Measurements from ENCODE around the gene CYTH3.

The CYTH3 gene

GRCh38 chr7:6258440-6259182 is 13.8 kb downstream of the CYTH3 start:
- H3K27ac ChIP-seq (ENCODE audit: low read depth, low read length), result no peak overlapping the region
- H3F3A ChIP-seq (ENCODE audit: insufficient read depth), result no peaks in the 10 kb centered on the region
- H3K36me3 ChIP-seq (ENCODE audit: low read length), result no peaks in the 10 kb centered on the region

GRCh38 chr7:6257675-6258074 is 14.7 kb downstream of the CYTH3 start:
- Histone ChIP-seq H3F3A (ENCODE audit: insufficient read depth) (no peaks in the 10 kb centered on the region), H3K9me2 (replicated peaks; ENCODE audit: insufficient read depth, low read length) (no peaks in the 10 kb centered on the region), H3K36me3 (ENCODE audit: low read length) (no peaks in the 10 kb centered on the region), H2AFZ (ENCODE audit: low read depth, low read length, severe bottlenecking) (no peak overlapping the region), H4K20me1 (ENCODE audit: low read depth, low read length) (no peaks in the 10 kb centered on the region), H3K27me3 (ENCODE audit: low read length) (no peaks in the 10 kb centered on the region), H3K9me3 (ENCODE audit: insufficient read depth, low read length) (no peaks in the 10 kb centered on the region), H3K79me2 (ENCODE audit: insufficient read depth, low read length) (no peaks in the 10 kb centered on the region), H3K9ac (ENCODE audit: low read length) (no peak overlapping the region), H3K27ac (ENCODE audit: low read depth, low read length) (no peak overlapping the region), H3K4me2 (ENCODE audit: low read depth, low read length, poor library complexity, severe bottlenecking) (no peak overlapping the region), H3K4me3 (ENCODE audit: insufficient read depth, low read length, poor library complexity, severe bottlenecking) (no peak overlapping the region)
- TF ChIP-seq CTCF (IDR thresholded peaks at IDR 0.05; ENCODE audit: insufficient read depth, low read length, poor library complexity, severe bottlenecking), result no peak
- TF ChIP-seq EZH2phosphoT487 (conservative IDR thresholded peaks at IDR 0.05; ENCODE audit: low read length), result no peak

More at GRCh38 chr7:6258440-6259182, 13.8 kb downstream of the CYTH3 start:
- Histone ChIP-seq H2AFZ (ENCODE audit: low read depth, low read length, severe bottlenecking) (no peak overlapping the region), H3K9ac (ENCODE audit: low read length) (no peak overlapping the region), H3K4me3 (ENCODE audit: insufficient read depth, low read length, poor library complexity, severe bottlenecking) (no peak overlapping the region), H3K9me3 (ENCODE audit: insufficient read depth, low read length) (no peaks in the 10 kb centered on the region), H4K20me1 (ENCODE audit: low read depth, low read length) (no peaks in the 10 kb centered on the region), H3K27me3 (ENCODE audit: low read length) (no peaks in the 10 kb centered on the region), H3K4me2 (ENCODE audit: low read depth, low read length, poor library complexity, severe bottlenecking) (no peak overlapping the region), H3K79me2 (ENCODE audit: insufficient read depth, low read length) (no peaks in the 10 kb centered on the region), H3K9me2 (replicated peaks; ENCODE audit: insufficient read depth, low read length) (no peaks in the 10 kb centered on the region)
- TF ChIP-seq EZH2phosphoT487 (conservative IDR thresholded peaks at IDR 0.05; ENCODE audit: low read length), result no peak
- TF ChIP-seq CTCF (IDR thresholded peaks at IDR 0.05; ENCODE audit: insufficient read depth, low read length, poor library complexity, severe bottlenecking), result no peak

GRCh38 chr7:6256677-6257535 is 15.5 kb downstream of the CYTH3 start:
- H3K36me3 ChIP-seq (ENCODE audit: low read length), result no peaks in the 10 kb centered on the region
- H3K79me2 ChIP-seq (ENCODE audit: insufficient read depth, low read length), result no peaks in the 10 kb centered on the region
- no peak overlapping the region for H3K27ac ChIP-seq (ENCODE audit: low read depth, low read length)
- no peak overlapping the region for H3K4me3 ChIP-seq (ENCODE audit: insufficient read depth, low read length, poor library complexity, severe bottlenecking)
- H3K9ac ChIP-seq (ENCODE audit: low read length), result no peak overlapping the region
- H3K9me2 ChIP-seq (replicated peaks; ENCODE audit: insufficient read depth, low read length), result no peaks in the 10 kb centered on the region
- H3K9me3 ChIP-seq (ENCODE audit: insufficient read depth, low read length), result no peaks in the 10 kb centered on the region
- no peak overlapping the region for H2AFZ ChIP-seq (ENCODE audit: low read depth, low read length, severe bottlenecking)
- H3F3A ChIP-seq (ENCODE audit: insufficient read depth), result no peaks in the 10 kb centered on the region
- no peaks in the 10 kb centered on the region for H4K20me1 ChIP-seq (ENCODE audit: low read depth, low read length)
- no peaks in the 10 kb centered on the region for H3K27me3 ChIP-seq (ENCODE audit: low read length)
- TF ChIP-seq EZH2phosphoT487 (conservative IDR thresholded peaks at IDR 0.05; ENCODE audit: low read length), result no peak
- TF ChIP-seq CTCF (IDR thresholded peaks at IDR 0.05; ENCODE audit: insufficient read depth, low read length, poor library complexity, severe bottlenecking), result no peak
- H3K4me2 ChIP-seq (ENCODE audit: low read depth, low read length, poor library complexity, severe bottlenecking), result no peak overlapping the region

Measured in SU-DHL-6 (cell line).